ENCODE data around the gene AATF. TPM values are rescaled to one million over a fixed set of nuclear protein-coding genes. Genes with fewer than 3 reads are reported as not detected.

The AATF gene
- total RNA-seq, 1 donor from 2014 or later = 54.5 TPM

- H3K36me3 ChIP-seq (ENCODE audit: control insufficient read depth, insufficient read depth, low read length) = no peaks in the 10 kb centered on the region
- TF ChIP-seq CTCF (IDR thresholded peaks at IDR 0.05; ENCODE audit: insufficient read depth, low read length, poor library complexity, severe bottlenecking) = no peak
- no peak overlapping the region for H3K4me3 ChIP-seq (ENCODE audit: low read depth, low read length)
- DNase-seq (ENCODE audit: low read depth) = no peak
- H3K27me3 ChIP-seq (ENCODE audit: control insufficient read depth, insufficient read depth, low read length) = no peaks in the 10 kb centered on the region
Observed at GRCh38 chr17:37025847-37026530, 77.2 kb downstream of the AATF start.

DNA sequence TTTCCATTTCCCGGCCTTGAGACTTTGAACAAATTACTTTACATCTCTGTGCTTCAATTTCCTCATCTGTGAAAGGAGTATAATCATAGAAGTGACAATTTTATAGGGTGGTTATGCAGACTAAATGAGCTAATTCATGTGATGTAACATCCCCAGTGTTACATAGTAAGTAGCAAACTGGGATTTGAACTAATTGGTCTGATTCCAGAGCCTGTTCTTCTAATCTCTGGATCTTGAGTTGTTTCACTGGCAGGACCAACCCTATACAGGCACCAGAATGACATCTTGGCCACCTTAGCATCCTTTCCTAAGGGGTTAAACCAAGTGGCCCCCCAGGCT lies 77.7 kb downstream of the AATF start:
- DNase-seq (ENCODE audit: low read depth) = no peak
- TF ChIP-seq CTCF (IDR thresholded peaks at IDR 0.05; ENCODE audit: insufficient read depth, low read length, poor library complexity, severe bottlenecking) = no peak
- no peaks in the 10 kb centered on the region for H3K36me3 ChIP-seq (ENCODE audit: control insufficient read depth, insufficient read depth, low read length)
- H3K27me3 ChIP-seq (ENCODE audit: control insufficient read depth, insufficient read depth, low read length) = no peaks in the 10 kb centered on the region
- no peak overlapping the region for H3K4me3 ChIP-seq (ENCODE audit: low read depth, low read length)

GRCh38 chr17:37028040-37028439 lies 79.3 kb downstream of the AATF start:
- no peak overlapping the region for H3K4me3 ChIP-seq (ENCODE audit: low read depth, low read length)
- H3K27me3 ChIP-seq (ENCODE audit: control insufficient read depth, insufficient read depth, low read length) = no peaks in the 10 kb centered on the region
- TF ChIP-seq CTCF (IDR thresholded peaks at IDR 0.05; ENCODE audit: insufficient read depth, low read length, poor library complexity, severe bottlenecking) = no peak
- no peaks in the 10 kb centered on the region for H3K36me3 ChIP-seq (ENCODE audit: control insufficient read depth, insufficient read depth, low read length)
- no peak for DNase-seq (ENCODE audit: low read depth)

- H3K36me3 ChIP-seq (ENCODE audit: control insufficient read depth, insufficient read depth, low read length) = no peaks in the 10 kb centered on the region
- no peaks in the 10 kb centered on the region for H3K27me3 ChIP-seq (ENCODE audit: control insufficient read depth, insufficient read depth, low read length)
- TF ChIP-seq CTCF (IDR thresholded peaks at IDR 0.05; ENCODE audit: insufficient read depth, low read length, poor library complexity, severe bottlenecking) = no peak
- H3K4me3 ChIP-seq (ENCODE audit: low read depth, low read length) = no peak overlapping the region
- no peak for DNase-seq (ENCODE audit: low read depth)
Observed at GRCh38 chr17:37031493-37032083, 82.8 kb downstream of the AATF start.

DNA sequence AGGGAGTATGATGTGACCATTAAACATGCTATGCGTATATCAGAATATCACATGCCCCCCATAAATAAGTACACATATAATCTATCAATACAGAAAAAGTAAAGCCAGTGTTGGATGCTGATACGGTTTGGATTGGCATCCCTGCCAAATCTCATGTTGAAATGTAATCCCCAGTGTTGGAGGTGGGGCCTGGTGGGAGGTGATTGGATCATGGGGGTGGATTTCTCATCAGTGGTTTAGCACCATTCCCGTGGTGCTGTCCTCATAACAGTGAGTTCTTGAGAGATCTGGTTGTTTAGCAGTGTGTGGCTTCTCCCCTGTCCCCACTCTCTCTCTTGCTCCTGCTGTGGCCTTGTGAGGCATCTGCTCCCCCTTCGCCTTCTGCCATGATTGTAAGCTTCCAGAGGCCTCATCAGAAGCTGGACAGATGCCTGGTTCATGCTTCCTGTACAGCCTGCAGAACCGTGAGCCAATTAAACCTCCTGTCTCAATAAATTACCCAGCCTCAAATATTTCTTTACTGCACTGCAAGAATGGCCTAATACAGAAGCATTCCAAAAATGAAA lies 88.9 kb downstream of the AATF start:
- TF ChIP-seq CTCF (IDR thresholded peaks at IDR 0.05; ENCODE audit: insufficient read depth, low read length, poor library complexity, severe bottlenecking) = no peak
- Histone ChIP-seq H3K27me3 (ENCODE audit: control insufficient read depth, insufficient read depth, low read length) (no peaks in the 10 kb centered on the region), H3K36me3 (ENCODE audit: control insufficient read depth, insufficient read depth, low read length) (no peaks in the 10 kb centered on the region)

More for the DNA sequence above, 88.9 kb downstream of the AATF start:
- no peak overlapping the region for H3K4me3 ChIP-seq (ENCODE audit: low read depth, low read length)
- no peak for DNase-seq (ENCODE audit: low read depth)
